Ishikawa (cell line): ENCODE results near the gene NOS3.

Experiments used
- CEBPB ChIP-seq: IDR thresholded peaks from 2 replicates; pipeline ENCODE4 v1.6.1; 2012
- CREB1 ChIP-seq: IDR thresholded peaks from 2 replicates; pipeline ENCODE4 v1.6.1; 2012; ENCODE audit warnings: low read depth
- EP300 ChIP-seq: IDR thresholded peaks from 2 replicates; pipeline ENCODE4 v1.6.1; 2012; ENCODE audit warnings: borderline replicate concordance
- FOXM1 ChIP-seq: IDR thresholded peaks from 2 replicates; pipeline ENCODE4 v1.6.1; 2012; ENCODE audit warnings: low read depth, borderline replicate concordance
- NFIC ChIP-seq: IDR thresholded peaks from 2 replicates; pipeline ENCODE4 v1.6.1; 2012
- RAD21 ChIP-seq: IDR thresholded peaks from 2 replicates; pipeline ENCODE4 v1.6.1; 2012; ENCODE audit warnings: low read depth
- TAF1 ChIP-seq: IDR thresholded peaks from 2 replicates; pipeline ENCODE4 v1.6.1; 2012; ENCODE audit warnings: low read depth, mild to moderate bottlenecking
- TCF12 ChIP-seq: IDR thresholded peaks from 2 replicates; pipeline ENCODE4 v1.6.1; 2012; ENCODE audit warnings: low read depth
- TEAD4 ChIP-seq: IDR thresholded peaks from 2 replicates; pipeline ENCODE4 v1.6.1; 2012
- USF1 ChIP-seq: IDR thresholded peaks from 2 replicates; pipeline ENCODE4 v1.6.1; 2012
- YY1 ChIP-seq: IDR thresholded peaks from 2 replicates; pipeline ENCODE4 v1.6.1; 2012; ENCODE audit warnings: low read depth
- TF ChIP-seq, protein P1 (sequence below): IDR thresholded peaks from 2 replicates; pipeline ENCODE4 v1.6.1; 2012
- TF ChIP-seq, protein P2 (sequence below): IDR thresholded peaks from 2 replicates; pipeline ENCODE4 v1.6.1; 2012; ENCODE audit warnings: low read depth, mild to moderate bottlenecking

- TF ChIP-seq EP300 (no peak), YY1 (no peak), FOXM1 (no peak), NFIC (no peak), RAD21 (no peak), CREB1 (no peak), TAF1 (no peak), CEBPB (no peak), TEAD4 (no peak), USF1 (no peak), TCF12 (no peak)
- TF ChIP-seq, protein P1, sequence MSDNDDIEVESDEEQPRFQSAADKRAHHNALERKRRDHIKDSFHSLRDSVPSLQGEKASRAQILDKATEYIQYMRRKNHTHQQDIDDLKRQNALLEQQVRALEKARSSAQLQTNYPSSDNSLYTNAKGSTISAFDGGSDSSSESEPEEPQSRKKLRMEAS = no peak
- TF ChIP-seq, protein P2, sequence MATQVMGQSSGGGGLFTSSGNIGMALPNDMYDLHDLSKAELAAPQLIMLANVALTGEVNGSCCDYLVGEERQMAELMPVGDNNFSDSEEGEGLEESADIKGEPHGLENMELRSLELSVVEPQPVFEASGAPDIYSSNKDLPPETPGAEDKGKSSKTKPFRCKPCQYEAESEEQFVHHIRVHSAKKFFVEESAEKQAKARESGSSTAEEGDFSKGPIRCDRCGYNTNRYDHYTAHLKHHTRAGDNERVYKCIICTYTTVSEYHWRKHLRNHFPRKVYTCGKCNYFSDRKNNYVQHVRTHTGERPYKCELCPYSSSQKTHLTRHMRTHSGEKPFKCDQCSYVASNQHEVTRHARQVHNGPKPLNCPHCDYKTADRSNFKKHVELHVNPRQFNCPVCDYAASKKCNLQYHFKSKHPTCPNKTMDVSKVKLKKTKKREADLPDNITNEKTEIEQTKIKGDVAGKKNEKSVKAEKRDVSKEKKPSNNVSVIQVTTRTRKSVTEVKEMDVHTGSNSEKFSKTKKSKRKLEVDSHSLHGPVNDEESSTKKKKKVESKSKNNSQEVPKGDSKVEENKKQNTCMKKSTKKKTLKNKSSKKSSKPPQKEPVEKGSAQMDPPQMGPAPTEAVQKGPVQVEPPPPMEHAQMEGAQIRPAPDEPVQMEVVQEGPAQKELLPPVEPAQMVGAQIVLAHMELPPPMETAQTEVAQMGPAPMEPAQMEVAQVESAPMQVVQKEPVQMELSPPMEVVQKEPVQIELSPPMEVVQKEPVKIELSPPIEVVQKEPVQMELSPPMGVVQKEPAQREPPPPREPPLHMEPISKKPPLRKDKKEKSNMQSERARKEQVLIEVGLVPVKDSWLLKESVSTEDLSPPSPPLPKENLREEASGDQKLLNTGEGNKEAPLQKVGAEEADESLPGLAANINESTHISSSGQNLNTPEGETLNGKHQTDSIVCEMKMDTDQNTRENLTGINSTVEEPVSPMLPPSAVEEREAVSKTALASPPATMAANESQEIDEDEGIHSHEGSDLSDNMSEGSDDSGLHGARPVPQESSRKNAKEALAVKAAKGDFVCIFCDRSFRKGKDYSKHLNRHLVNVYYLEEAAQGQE = no peak
Measured at GRCh38 chr7:150973571-150974451, 17.0 kb upstream of the NOS3 start.
